A549 treated with ZK216348 at 1 μM for 4 hours (cell line): ENCODE measurements around the gene TMEM42. TPM values are rescaled to one million over a fixed set of nuclear protein-coding genes. Genes with fewer than 3 reads are reported as not detected.

ENCODE experiments used
- total RNA-seq: library from RNA; stranded (reverse); fragments of 200-300 nt; extraction: Qiagen RNA extraction; gene quantifications from 5 replicates; pipeline ENCODE4 v1.2.3, GENCODE V29; 2022; ENCODE audit warnings: low read depth

TMEM42 gene
- 5.2 to 11.3 TPM (median 10.8 TPM) in 5 replicates for total RNA-seq

DNA sequence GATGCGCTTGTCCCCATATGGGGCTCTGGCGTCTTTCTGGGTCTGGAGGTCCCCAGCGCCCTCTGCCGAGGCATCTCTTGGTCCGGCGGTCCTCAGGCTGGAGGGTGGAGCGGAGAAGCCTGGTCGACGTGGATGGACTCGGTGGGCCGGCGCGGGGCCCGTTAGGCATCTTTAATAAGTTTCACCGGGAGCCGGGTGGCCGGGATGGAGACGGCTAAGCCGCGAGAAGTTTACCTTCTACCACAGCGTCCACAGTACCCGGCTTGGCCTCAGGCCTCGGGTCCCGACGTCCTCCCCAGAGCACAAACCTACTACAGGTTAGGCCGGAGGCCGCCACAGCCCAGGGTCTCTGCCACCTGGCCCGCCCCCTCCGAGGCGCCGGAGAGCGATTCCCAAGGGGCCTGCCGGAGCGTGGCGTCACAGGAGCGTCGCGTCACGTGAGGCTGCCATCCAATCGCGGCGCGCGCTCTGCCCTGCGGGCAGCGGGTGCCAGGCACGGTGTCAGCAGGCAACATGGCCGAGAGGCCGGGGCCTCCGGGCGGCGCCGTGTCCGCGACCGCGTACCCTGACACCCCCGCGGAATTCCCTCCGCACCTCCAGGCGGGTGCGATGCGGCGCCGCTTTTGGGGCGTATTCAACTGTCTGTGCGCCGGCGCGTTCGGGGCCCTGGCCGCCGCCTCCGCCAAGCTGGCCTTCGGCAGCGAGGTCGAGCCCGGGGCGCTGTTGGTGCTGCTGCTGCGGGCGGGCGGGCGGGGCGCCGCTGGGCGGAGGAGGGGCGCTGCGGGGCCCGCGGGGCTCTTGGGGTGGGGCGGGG is at the start of gene TMEM42:
Gene TMEM42, plus strand, starts transcription at position 501 of the 814 bp plus-strand sequence. Its CDS starts 13 bp downstream, at position 514.

DNA sequence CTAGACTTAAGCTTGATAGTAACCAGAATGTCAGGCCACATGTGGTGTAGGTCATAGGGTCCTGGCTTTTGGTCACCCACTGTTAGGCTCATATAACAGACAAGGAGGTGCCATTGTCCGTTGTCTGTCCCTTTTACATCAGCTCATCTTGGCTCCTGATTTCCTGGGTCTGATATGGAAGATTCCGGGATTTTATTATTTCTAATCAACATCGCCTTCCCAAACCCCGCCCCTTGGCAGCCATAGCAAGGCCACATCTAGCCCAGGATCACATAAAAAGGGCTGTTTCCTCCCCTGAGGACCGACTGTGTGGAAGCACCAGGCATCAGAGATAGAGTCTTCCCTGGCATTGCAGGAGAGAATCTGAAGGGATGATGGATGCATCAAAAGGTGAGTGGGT is 12.6 kb downstream of the TMEM42 start, which contains the start of gene TGM4:
Gene TGM4, plus strand, starts transcription at position 301 of the 400 bp plus-strand sequence. Its CDS starts 71 bp downstream, at position 372.

Other genes with a start within 250 kb of the TMEM42 start
- gene ZNF197, start 236.9 kb upstream of the TMEM42 start, total RNA-seq = 1.5 to 2.2 TPM (median 1.8 TPM) in 5 replicates
- 5.2 to 8.3 TPM (median 5.5 TPM) in 5 replicates for gene ZNF35, start 213.2 kb upstream of the TMEM42 start, total RNA-seq
- gene ZNF502, start 149.3 kb upstream of the TMEM42 start, total RNA-seq = 1.6 to 2.5 TPM (median 2.1 TPM) in 5 replicates
- not detected in 5 replicates for gene ZNF501, start 132.3 kb upstream of the TMEM42 start, total RNA-seq
- gene KIAA1143, start 100.3 kb upstream of the TMEM42 start, total RNA-seq = 15.9 to 30.0 TPM (median 16.3 TPM) in 5 replicates
- gene KIF15, start 100.1 kb upstream of the TMEM42 start, total RNA-seq = 7.4 to 13.3 TPM (median 9.1 TPM) in 5 replicates
- 0.08 to 0.12 TPM in 2 of 5 replicates, not detected in the others for gene TGM4, start 12.7 kb downstream of the TMEM42 start, total RNA-seq
- 34.3 to 46.4 TPM (median 40.3 TPM) in 5 replicates for gene ZDHHC3, start 114.3 kb downstream of the TMEM42 start, total RNA-seq
- 41.2 to 50.2 TPM (median 44.8 TPM) in 5 replicates for gene EXOSC7, start 114.3 kb downstream of the TMEM42 start, total RNA-seq
- 0.22 TPM in 1 of 5 replicates, not detected in the others for gene CLEC3B, start 164.4 kb downstream of the TMEM42 start, total RNA-seq